IPS-NIHi7 (cell line): ENCODE measurements around the gene ZNF513.
A peak's percentile ranks its signal among the peaks of the same experiment; 100 is the strongest.
"Not testable (repeated sequence)": the region's sequence is repeated elsewhere in the genome, so short reads cannot be mapped to it uniquely, and the experiment has no call there.

Experiments used
- DNase-seq: peaks from one replicate; pipeline ENCODE4 v3.0.0; 2012; ENCODE audit warnings: mixed read lengths; ENCODE audit errors: extremely low spot score

Gene ZNF513, protein sequence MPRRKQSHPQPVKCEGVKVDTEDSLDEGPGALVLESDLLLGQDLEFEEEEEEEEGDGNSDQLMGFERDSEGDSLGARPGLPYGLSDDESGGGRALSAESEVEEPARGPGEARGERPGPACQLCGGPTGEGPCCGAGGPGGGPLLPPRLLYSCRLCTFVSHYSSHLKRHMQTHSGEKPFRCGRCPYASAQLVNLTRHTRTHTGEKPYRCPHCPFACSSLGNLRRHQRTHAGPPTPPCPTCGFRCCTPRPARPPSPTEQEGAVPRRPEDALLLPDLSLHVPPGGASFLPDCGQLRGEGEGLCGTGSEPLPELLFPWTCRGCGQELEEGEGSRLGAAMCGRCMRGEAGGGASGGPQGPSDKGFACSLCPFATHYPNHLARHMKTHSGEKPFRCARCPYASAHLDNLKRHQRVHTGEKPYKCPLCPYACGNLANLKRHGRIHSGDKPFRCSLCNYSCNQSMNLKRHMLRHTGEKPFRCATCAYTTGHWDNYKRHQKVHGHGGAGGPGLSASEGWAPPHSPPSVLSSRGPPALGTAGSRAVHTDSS

DNA sequence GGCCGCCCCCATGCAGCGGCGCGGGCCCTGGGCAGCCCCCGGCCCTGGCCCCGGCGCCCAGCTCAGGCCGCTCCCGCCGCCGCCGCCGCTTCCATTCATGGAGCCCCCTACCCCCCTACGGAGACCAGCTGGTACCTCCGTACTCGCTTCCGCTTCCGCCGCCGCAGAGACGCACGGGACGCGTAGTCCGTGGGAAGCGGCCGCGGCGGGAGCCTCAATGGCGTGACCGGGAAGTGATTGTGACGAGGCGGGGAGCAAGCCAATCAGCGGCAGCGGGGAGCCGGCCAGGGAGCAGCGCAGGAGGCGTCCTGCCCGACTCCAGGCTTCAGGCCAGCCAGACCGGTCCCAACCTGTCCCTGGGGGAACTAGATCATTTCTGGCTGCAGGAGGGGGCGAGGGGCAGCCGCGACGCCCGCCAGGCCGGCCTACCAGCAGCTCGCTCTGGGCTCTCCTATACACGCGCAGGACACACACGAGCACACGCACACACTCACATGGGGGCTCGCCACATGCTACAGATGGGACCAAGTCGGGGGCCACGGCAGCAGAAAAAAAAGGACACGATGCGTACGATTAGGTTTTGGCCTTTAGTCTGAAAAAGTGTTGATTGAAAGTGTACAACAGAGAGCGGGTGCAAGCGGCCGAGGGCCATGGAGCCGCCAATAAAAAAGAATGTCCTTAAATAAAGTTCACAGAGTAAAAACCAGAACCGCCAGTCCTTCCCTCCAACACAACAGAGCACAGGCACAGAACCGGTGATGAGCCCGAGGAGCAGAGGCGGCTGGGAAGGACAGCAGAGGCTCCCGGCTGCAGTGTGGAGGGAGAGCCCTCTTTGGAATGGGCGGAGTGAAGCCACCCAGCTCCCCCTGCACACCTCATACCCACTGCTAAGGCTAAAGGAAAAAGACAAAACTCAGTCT, at the start of gene ZNF513:
ZNF513 (minus strand) TSS at position 109 of the 920 bp plus-strand sequence. CDS start 208 bp downstream, outside the sequence.
- DNase-seq = peak; percentile 97

DNA sequence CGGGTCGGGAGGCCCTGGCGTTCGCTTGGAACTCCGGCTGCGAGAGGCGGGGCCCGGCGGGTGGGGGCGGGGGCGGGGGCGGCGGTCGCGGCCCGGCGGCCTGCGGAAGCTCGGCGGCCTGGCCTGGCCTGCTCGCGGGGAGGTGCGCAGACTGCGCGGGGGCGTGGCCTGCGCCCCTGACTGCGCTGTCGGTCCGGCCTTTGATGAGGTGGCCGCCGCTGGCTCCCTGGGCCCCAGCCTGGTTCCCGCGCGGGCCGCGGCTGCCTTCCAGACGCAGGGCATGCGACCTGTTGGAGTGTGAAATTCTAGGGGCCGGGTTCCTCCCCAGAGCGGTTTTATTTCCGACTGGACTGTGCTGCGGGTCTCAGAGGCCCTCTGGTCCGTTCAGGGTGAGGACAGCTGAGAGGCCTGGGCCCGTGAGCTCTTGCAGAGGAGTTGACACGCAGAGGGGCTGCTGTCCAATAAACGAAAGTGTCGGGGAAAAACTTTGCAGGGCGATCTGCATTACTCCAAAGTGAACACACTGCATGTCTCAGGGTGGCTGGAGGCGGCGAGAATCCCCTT, 48.5 kb upstream of the ZNF513 start:
- peak; percentile 94 for DNase-seq

DNA sequence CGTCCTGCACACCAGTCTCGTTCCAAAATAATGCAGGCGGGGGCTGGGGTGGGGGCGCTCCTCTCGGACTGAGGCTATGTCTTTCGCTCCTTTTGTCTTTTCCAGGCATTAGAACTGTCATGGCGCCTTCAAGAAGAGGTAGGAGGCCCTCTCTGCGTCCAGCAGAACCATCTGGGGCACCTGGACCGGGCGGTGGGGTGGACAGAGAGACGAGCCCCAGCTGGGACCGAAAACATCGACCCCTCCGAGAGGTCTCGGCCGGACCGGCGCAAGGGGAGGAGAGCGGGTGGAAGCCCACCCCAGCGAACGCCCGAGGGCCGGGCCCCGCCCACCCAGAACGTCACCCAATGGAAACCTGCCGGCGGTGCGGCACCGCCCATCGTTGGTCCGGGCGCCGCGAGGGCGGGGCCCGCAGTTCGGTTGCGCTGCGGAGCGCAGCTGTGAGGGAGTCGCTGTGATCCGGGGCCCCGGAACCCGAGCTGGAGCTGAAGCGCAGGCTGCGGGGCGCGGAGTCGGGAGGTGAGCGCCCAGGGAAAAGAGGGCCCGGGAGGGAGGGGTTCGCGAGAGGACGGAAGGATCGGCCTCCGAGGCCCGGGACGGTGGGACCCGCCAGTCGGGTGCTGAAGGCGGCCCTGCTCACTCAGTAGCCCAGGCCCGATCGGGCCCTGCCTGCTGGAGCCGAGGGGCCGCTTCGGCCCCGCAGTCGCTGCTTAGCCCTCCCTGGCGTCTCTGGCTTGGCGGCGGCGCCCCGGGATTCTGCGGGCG, 47.9 kb upstream of the ZNF513 start, which contains the start of gene NRBP1:
NRBP1 (plus strand) TSS at position 419 of the 765 bp plus-strand sequence. CDS start 4,643 bp downstream, outside the sequence.
- peak; percentile 95 for DNase-seq

DNA sequence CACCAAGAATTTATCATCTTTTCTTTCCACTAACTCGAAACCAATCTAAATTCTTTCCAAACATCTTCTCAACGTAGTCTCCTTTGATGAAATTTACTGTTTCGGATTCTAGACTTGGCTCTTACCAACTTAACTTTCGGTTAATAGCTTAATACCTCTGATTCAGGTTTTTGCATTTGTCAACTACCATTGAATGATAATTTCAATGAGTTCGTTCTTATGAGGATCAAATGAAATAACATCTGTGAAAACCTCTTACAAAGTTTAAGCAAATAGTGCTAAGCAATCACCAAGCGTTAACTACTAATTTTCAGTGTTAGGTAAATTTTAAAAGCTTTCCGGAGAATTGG, 47.3 kb upstream of the ZNF513 start:
- DNase-seq = no peak

DNA sequence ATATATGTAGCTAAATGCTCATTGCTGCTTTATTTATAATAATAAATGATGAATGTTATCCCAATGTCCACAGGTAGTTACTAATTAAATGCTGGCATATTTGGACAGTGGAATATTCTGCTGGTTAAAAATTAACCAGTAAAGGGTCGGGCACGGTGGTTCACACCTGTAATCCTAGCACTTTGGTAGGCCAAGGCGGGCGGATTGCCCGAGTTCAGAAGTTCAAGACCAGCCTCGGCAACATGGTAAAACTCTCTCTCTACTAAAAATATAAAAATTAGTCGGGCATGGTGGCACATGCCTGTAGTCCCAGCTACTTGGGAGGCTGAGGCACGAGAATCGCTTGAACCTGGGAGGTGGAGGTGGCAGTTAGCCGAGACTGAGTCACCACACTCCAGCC, 44.5 kb upstream of the ZNF513 start:
- DNase-seq = not testable (repeated sequence)

DNA sequence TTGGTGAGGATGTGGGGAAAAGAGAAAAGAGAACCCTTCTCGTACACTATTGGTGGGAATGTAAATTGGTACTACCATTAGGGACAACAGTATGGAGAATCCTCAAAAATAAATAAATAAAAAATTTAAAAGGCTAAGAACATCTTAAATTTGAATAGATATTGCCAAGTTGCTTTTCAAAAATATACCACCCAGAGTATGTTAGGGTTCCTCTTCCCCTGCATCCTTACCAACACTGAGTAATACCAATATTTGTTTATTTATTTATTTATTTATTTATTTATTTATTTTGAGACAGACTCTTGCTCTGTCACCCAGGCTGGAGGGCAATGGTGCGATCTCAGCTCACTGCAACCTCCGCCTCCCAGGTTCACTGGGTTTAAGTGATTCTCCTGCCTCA, 42.4 kb upstream of the ZNF513 start:
- no peak for DNase-seq

DNA sequence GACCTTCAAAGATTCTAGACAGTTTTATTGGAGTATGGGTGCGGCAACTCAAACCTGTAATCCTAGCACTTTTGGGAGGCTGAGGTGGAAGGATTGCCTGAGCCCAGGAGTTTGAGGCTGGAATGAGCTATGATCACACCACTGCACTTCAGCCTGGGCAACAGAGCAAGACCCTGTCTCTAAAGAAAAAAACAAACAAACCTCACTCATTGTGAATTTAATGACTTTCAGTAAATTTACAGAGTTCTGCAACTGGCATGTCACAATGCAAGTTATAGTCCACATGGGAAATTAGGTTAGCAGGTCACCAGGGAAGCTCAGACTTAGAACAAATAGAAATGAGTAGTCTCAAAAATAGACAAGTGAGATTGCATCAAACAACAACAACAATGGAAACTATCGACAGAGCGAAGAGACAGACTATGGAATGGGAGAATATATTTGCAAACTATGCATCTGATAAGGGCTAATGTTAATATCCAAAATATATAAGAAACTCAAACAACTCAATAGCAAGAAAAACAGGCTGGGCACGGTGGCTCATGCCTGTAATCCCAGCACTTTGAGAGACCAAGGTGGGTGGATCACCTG, 41.2 kb upstream of the ZNF513 start:
- no peak for DNase-seq

DNA sequence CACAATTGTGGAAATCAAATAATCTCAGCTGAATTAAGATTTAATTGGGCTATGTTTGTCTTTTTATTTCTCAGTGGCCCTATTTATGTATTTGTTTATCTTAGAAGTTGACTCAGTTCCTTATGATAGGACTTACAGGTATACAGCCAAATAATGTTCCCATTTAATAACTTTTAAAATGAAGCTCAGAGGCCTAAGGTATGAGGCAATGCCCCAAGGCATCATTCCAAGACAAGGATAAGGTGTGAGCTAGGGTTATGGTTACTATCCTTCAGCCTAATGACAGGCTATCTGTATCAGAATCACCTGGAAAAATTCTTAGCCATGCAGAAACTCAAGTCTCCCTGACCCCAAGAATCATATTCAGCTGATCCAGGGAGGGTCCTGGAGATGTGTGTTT, 40.5 kb upstream of the ZNF513 start:
- no peak for DNase-seq

DNA sequence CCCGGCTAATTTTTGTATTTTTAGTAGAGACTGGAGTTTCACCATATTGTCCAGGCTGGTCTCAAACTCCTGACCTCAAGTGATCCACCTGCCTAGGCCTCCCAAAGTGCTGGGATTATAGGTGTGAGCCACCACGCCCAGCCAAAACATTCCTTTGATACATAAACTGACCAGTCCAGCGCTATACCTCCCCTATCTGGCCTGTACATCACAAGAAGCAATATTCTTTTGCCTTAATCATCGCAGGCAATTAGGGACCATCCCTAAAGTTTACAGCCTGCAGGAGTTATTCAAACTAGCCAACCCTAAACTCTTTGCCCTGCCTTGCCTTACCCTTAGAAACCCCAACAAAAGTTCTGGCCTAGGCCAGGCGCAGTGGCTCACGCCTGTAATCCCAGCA, 35.6 kb upstream of the ZNF513 start:
- no peak for DNase-seq

DNA sequence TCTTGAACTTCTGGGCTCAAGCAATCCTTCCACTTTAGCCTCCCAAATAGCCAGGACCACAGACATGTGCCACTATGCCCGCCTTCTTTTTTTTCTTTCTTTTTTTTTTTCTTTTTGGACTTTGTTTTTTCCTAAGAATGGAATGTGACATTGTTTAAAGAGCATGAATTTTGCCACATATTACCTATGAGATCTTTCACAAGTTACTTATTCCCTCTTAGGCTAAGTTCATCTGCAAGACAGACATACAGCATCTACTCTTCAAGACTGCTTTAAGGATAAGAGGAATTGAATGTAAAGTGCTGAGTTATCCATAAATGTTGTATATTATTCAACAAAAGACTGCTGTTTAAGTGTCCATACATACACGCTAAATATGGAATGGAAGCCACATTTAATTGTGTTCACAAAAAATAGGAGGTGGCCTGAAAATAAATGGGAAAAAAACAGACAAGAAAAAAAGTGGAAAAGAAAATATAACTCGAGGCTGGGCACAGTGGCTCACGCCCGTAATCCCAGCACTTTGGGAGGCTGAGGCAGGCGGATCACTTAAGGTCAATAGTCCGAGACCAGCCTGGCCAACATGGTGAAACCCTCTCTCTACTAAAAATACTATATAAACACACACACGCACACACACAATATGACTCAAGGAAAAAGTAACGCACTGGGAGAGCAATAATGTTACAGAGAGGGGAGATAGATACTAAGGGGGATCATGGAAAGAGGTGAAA, 32.1 kb upstream of the ZNF513 start:
- no peak for DNase-seq

DNA sequence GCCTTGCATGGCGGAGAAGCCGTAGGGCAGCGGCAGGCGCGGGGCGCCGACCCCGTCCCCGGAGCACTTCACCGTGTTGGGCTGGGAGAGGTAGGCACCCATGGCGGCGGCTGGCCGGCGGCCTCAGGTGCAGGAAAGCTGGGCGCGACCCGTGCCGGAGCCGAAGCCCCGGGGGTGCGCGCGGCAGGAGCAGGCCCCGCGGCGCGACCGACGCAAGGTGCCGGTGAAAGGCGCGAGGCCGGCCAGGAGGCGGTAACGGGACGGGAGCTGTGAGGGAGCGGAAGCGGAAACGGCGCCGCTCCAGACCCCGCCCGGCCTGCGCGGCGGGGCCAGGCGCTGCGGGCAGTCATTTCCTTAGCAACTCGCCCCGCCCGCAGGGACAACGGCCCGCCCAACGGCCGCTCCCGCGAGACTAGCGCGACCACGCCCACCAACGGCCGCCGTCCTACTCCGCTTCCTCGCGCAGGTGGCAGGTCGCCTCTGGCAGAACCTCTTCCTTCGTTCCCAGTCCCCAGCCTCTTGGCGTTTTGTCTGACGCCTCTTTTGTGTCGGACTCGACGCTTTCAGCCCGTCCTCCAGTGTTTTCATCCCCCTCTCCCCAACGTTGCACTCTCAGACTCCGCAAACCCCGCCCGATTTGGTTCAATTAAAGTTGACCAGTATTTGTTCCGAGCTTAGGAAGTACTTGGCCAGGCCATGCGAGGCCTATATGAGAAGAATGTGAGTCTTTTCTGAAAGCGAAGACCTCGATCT, 29.0 kb upstream of the ZNF513 start, which contains the start of gene PPM1G:
PPM1G (minus strand) TSS at position 271 of the 753 bp plus-strand sequence; CDS start at position 102, 169 bp downstream.
- DNase-seq = peak; percentile 96

DNA sequence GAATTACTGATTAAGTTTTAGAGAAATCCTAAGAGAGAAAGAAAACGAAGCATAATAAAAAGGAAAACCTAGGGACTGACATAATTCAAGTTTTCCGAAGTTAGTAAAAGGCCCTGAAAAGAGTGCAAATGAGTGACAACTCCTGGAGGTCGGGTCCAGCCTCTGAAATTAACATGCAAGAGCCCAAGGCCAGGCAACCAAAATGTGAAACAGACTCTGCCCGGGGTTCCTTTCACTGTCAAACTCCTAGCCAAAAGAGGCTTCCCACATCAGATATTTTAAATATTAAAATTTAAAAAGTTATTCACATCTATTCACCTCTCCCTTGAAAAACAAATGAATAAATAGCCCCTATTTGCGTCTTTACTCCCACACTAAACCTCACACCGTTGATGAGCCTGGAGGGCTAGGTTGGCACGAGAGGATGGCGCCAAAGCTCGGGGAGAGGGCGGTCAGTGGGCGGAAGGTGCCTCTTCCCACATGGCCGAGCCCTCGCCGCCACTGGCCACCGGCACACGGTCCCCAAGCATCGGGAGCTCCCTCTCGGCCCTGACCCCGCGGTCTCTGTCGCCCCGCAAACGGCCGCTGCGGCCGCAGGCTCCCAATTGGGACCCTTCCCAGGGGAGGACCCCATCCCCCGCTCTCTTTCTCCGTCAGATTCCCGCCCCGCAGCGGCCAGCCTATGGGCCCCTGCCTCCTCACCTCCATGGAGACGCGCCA, 28.2 kb upstream of the ZNF513 start:
- DNase-seq = peak; percentile 19

DNA sequence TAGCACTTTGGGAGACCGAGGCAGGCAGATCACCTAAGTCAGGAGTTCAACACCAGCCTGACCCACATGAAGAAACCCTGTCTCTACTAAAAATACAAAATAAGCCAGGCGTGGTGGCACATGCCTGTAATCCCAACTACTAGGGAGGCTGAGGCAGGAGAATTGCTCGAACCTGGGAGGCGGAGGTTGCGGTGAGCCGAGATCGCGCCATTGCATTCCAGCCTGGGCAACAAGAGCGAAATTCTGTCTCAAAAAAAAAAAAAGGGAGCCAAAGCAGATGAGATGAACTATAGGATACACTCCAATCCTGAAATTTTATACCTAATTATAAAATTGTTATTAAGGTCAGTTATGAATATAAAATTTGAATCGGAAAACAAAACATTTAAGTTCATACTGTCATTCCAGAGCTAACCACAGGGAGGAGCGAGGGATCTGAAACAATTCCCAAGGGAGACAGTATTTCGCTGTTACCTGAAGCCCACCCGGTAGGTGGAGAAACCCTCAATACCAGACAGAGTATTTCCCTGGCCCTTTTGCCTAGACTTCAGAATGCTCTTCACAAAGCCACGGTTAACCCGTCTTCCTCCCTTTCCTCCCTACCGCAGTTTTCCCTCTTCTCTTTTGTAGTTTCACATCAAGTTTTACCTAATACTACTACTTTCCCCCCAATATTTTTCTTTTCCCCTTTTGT, 27.4 kb upstream of the ZNF513 start:
- DNase-seq = peak; percentile 78

DNA sequence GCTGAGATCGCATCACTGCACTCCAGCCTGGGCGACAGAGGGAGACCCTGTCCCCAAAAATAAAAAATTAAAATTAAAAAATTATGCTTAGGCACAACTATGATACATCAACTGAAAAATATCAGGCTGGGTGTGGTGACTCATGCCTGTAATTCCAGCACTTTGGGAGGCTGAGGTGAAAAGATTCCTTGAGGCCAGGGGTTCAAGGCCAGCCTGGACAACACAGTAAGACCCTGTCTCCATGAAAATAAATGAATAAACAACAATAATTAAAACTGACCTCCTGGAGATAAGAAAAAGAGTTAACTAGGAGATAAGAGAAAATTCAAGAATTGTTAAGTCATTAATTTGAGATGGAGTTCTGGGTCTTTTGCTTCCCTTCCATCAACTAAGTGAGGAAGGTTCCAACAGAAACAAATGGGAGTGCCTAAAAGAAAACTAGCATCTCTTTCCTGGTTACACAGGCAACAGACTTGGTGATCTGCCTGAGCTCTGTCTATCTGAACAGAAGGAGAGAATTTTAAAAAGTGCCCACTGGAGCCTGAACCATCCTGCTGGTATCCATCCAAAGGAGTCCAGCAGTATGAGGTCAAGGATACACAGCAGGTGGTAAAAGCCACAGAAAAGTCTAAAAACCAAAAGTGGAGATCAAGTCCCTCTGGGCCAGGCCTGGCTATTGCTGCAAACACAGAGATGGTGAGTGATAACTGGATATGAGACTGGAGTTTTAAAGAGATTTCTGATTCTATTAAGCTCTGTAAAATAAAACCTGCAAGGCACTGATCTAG, 20.0 kb upstream of the ZNF513 start:
- DNase-seq = no peak

DNA sequence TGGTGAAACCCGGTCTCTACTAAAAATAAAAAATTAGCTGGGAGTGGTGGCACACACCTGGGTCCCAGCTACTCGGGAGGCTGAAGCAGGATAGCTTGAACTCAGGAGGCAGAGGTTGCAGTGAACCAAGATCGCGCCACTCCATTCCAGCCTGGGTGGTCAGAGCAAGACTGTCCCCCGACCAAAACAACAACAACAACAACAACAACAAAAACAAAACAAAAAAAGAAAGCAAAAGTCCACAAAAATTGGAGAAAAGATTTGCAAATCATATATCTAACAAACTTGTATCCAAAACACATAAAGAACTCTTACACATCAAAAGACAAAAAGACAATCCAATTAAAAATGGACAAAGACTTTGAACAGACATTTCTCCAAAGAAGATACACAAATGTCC, 18.4 kb upstream of the ZNF513 start:
- DNase-seq = no peak

DNA sequence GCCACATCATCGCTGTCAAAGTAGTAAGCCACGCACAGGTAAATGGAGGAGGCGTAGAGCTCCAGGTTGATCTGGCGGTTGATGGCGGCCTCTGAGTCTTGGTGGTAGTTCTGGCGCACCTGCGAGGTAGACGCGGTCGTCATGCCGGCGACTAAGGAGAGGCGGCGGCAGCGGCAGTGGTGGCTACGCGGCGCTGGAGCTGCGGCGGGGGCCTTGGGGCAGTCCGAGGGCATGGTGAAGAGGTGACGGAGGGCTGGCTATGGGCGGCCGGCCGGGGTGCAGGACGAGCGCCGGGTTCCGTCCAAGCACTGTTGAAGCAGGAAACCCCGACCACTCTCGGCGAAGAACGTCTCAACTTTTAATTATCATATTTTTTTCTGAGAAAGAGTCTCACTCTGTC, 12.7 kb upstream of the ZNF513 start:
- DNase-seq = no peak
